RKO (cell line): ENCODE data around the gene TRIO.
A peak's percentile ranks its signal among the peaks of the same experiment; 100 is the strongest.

ENCODE experiments used
- DNase-seq: peaks from one replicate; pipeline ENCODE4 v3.0.0-alpha.2; 2016; ENCODE audit warnings: low spot score

TRIO gene

DNA sequence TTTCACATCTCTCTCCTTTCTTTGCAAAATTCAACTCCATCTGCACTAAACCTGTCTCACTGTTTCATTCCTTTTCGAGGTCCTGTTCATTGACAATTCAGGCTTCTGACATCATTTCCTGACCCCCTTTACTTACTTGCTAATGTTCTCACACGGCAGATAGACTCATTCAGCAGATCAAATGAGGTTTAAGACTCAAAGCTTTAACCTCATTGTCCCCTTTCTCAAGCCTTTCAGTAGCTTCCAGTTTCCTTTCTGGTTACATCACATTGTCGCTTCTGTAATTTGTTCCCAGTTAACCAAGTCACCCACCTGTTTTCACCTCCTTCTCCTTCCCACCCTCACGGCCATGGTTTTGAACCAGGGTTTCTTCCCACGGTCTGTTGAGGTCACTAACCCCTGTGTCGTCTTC is 295.1 kb downstream of the TRIO start:
- no peak for DNase-seq

GRCh38 chr5:14439087-14439871 is 296.1 kb downstream of the TRIO start:
- DNase-seq, result no peak

- no peak for DNase-seq
Measured at GRCh38 chr5:14440223-14440581, 297.1 kb downstream of the TRIO start.

- no peak for DNase-seq
Measured at GRCh38 chr5:14440582-14441431, 297.7 kb downstream of the TRIO start.

DNA sequence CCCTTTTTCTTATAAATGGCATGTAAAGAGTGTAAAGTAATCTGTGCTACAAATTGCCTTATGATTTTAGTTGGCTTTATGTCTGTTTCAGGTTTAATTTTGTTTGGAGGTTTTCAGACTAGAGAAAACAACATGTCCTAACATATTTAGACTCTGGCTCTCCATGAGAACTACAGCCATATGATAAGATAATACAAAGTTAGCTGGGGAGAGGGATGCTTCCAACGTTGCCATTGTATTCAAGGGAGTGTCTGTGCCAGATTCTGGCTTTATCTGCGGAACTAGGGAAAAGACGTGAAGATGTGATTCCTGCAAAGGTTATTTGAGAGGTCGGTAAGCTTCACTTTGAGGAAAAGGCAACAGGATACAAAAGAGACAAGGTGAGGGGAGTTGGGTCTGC is 298.5 kb downstream of the TRIO start:
- no peak for DNase-seq

DNA sequence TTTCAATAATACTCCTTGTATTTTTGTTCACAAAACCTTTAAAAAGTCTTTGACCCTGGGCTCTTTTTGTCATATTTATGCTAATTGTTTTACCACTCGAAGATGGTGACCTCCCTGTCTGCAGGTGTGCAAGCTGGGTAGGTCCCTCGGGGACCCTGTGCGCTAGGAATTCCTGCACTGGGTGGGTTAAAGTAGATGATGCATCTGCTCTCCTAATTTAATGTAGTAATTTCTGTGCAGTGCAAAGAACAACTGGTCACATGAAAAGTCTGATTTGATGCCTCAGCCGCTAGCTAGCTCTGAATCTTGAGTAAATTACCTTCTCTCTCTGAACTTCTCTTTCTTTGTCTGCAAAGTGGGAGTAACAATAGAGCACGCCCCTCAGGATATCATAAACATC is 299.4 kb downstream of the TRIO start:
- DNase-seq, result no peak

DNA sequence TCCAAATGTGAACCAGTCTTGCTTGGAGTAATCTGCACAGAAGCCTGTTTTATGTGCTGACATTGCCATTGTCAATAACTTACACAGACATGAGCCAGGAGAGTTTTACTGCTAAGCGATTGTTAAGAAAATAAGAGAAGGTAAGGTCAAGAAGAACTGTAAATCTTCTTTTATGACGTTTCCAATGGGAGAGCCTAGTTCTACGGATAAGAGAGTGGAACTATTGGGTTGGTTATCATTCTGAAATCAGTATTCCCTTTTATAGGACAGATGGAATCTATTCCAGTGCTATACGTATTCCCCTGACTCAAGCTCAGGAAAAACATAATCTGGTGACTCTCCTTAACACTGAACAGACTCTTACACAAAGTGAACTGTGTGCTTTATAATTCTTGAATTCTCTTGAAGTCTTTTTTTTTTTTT is 300.5 kb downstream of the TRIO start:
- DNase-seq, result no peak

GRCh38 chr5:14444161-14444560 is 301.0 kb downstream of the TRIO start:
- no peak for DNase-seq

DNA sequence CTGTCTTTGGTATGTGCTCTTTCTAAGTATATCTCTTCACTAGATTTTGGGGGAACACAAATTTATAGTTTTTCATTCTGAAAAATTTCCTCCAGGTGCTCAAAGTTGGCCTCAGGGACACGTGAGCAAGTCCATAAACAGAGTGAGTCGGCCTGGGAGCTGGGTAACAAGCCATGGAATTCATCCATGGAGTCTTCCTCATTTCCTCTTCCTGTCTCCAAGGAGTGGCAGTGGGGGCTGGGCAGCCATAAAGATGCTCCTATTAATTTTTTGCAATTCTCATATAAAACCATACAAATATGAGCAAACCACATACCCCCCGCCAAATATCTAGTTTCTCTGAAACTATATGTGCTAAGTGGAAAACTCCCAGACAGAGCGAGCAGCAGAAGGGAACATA is 301.9 kb downstream of the TRIO start:
- peak; percentile 19 for DNase-seq

DNA sequence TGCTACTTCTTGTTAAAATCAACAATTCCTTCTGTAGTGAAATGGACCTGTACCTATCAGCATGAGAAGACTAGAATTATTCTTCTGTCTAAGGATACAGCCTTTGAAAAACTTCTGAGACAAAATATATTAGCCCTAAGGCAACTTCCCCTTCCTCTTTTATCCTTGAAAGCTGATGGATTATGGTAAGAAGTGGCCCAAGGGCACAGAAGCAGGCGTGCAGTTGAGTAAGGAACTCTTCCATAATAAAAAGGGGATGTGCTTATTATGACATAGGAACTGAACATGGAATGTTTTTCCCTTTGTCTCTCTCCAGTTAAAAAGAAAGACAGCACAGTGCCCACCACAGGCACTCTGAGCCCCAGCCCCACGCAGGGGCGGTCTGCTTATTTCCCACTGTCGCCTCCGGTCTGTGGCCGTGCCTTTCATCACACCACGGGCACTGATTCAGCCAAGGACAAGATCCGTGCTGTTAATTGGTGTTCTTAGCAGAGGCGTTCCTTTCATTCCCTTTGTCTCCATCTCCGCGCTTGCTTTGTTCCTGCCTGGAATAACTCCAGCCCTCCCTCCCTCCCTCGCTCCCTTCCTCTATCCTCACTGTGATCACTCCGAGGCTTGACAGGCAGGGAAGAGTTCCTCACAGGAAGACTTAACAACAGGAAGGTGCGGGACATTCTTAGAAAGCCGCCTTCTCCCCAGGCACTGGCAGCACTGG is 302.6 kb downstream of the TRIO start:
- no peak for DNase-seq

DNA sequence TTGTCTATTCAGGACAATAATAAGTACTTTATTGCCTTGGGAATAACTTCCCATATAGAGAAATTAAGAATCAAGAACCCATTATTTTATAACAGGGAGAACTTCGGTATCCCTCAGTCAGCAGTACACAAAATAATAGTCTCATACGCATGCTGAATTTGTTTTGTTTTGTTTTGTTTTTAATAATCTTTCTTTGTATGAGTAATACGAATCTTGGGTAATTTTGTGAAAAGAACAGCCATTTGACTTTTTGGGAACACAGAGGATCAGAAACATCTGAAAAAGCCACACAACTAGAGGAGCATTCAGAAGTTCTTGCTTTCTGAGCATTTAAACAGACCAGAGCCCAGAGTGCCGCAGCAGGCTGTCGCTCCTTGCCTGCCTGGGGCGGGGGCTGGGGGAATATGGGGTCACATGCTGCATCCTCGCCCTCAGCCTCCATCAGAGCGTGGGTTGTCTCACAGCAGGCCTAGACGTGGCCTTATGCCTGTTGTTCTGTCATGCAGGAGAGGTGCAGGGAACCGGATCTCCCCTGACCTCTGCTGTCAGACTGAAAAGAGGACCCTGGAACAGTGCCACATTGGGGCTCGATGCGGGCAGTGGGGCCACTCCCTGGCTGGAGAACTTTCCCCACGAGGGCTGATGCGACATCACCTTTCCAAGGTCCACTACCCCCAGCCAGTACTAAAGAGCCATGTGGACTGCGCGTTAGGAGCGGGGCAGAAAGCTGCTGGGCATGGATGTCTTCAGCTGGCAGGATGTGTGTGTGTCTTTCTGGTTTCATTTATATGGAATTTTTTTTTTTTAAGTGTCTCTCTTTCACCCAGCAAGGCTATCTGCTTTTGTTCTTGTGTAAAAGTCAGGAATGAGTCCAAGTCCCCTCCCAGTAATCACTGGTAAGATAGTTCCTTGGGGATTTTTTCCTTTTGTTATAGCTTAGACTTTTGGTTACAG is 305.1 kb downstream of the TRIO start:
- DNase-seq, result no peak

- peak; percentile 3 for DNase-seq
Measured at GRCh38 chr5:14449052-14449661, 306.0 kb downstream of the TRIO start.

DNA sequence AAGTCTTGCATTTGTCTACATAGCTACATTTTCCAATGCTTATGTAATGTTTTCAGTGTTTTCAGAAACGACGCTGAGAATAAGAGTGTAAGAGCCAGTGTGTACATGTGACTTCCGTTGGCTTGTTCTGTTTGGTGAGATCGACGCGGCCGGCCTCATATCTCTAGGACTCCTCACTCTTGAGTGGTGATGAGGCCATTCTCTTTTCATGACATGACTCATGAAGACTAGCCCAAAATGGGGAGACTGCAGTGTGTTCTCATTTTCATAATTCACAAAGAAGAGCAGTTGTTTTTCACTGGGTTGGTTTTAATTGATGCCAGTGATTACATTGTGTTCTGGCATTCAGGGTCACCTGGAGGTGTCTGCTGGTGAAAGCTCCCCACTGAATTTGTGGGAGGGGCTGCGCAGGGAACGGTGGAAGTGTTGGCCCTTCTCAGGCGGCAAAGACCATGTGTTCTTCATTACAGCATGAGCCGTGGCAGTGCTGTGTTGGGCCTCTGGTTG is 306.9 kb downstream of the TRIO start:
- no peak for DNase-seq

- DNase-seq, result no peak
Measured at GRCh38 chr5:14450742-14451141, 307.6 kb downstream of the TRIO start.

GRCh38 chr5:14451871-14452270 is 308.7 kb downstream of the TRIO start:
- DNase-seq, result no peak

DNA sequence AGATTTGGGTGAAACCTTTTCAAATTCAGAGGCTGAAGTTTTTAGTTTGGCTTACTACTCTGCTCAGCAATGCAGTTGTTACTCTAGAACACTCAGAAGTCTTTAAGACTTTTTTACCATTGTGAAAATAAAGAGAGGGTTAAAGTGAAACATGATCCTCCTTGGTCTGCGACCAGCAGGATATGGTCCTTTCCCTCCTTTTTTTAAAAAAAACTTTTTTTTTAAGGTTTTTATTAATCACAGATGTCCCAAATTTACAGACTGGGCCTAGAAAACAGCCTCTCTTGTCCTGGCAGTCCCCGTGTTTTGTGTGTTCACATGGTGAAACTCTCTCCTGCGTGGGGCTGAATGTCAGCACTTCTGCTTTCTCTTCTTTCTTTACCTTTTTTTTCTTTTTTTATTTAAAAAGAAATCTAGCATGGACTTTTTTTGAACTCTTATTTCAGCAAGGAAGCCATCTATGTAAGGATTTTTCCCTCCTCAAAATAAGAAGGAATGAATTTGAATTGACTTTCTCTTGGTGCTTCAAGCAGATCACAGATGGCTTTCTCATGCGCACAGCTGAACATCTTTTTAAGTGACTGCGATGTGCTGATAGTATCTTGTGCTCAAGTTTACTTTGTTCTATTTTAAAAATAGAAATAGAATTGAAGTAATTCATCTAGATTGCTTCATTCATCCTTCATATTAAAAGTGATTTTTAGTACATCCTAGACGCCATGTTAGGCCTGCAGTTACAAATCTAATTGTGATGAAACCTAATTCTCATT is 309.7 kb downstream of the TRIO start:
- no peak for DNase-seq

GRCh38 chr5:14453481-14453880 is 310.3 kb downstream of the TRIO start:
- DNase-seq, result no peak

DNA sequence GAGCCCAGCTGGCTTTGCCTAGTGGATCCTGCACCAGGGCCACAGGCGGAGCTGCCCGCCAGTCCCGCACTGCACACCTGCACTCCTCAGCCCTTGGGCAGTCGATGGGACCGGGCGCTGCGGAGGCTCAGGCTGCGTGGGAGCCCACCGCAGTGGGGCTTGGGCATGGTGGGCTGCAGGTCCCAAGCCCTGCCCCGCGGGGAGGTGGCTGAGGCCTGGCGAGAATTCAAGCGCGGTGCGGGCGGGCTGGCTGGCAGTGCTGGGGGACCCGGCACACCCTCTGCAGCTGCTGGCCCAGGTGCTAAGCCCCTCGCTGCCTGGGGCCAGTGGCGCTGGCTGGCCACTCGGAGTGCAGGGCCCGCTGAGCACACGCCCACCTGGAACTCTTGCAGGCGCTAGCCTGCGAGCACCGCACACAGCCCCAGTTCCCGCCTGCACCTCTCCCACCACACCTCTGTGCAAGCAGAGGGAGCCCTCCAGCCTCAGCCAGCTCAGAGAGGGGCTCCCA is 312.7 kb downstream of the TRIO start:
- DNase-seq, result no peak

DNA sequence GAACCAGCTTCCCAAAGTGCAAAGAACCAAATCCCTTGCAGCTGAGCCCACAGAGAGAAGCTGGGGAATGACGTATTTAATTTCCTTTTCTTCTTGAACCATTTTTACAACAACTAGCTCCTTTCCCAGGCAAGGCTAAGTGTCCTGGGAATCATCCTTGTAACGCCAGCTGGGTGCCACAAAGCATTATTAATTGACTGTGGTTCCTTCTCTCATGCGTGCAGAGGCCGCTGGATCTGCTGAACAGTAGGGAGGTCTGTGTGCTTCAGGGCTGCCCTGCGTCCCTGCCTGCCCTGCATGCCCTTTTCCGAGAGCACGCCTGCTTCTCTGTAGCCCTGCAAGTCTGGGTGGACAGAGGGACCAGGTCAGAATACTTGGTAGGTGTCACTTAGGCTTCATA is 314.3 kb downstream of the TRIO start:
- DNase-seq, result no peak

- DNase-seq, result no peak
Measured at GRCh38 chr5:14458414-14458813, 315.3 kb downstream of the TRIO start.
